Heart right ventricle (tissue), 16 donors: ENCODE measurements around the gene TIMP2. TPM values are rescaled to one million over a fixed set of nuclear protein-coding genes. Genes with fewer than 3 reads are reported as not detected.

Experiments used
- ATAC-seq, 8 donors: fragments of 200-7000 bp; cut with Tn5 transposase; one replicate each; pipeline ENCODE4 v1.9.1; 2020; ENCODE audit warnings: mild to moderate bottlenecking in 8 of 8, moderate library complexity in 8 of 8, moderate number of reproducible peaks in 1 of 8
- DNase-seq, 2 donors: peaks; one replicate each; pipeline ENCODE4 v3.0.0-alpha.2; 2020
- H3K27ac ChIP-seq, 10 donors: fragments of 200-600 bp; sonication (generic) in 2 of 10; one replicate each; pipeline versions ENCODE4 v1.5.0 to v1.8.0; 2020 to 2022; ENCODE audit warnings: mild to moderate bottlenecking in 3 of 10
- H3K27me3 ChIP-seq, 7 donors: fragments of 200-600 bp; one replicate each; pipeline ENCODE4 v1.8.0; 2021 to 2022; ENCODE audit warnings: mild to moderate bottlenecking in 2 of 7
- H3K36me3 ChIP-seq, 9 donors: fragments of 200-600 bp; sonication (generic) in 1 of 9; one replicate each; pipeline versions ENCODE4 v1.5.0 to v1.8.0; 2020 to 2022; ENCODE audit warnings: mild to moderate bottlenecking in 2 of 9
- H3K4me1 ChIP-seq, 9 donors: fragments of 200-600 bp; sonication (generic) in 1 of 9; one replicate each; pipeline versions ENCODE4 v1.5.0 to v1.8.0; 2020 to 2022; ENCODE audit warnings: mild to moderate bottlenecking in 4 of 9
- H3K4me3 ChIP-seq, 10 donors: fragments of 200-600 bp; sonication (generic) in 2 of 10; one replicate each; pipeline versions ENCODE4 v1.5.0 to v1.8.0; 2020 to 2022; ENCODE audit warnings: mild to moderate bottlenecking in 7 of 10, moderate library complexity in 2 of 10
- H3K9me3 ChIP-seq, 11 donors: fragments of 200-600 bp in 10 of 11; sonication (generic) in 2 of 11; one replicate each; pipeline versions ENCODE4 v1.5.0 to v1.8.0; 2013 to 2022; ENCODE audit warnings: mild to moderate bottlenecking in 2 of 11, control low read depth in 1 of 11, moderate library complexity in 1 of 11
- CTCF ChIP-seq, 9 donors: fragments of 200-600 bp; sonication (generic) in 2 of 9; IDR thresholded peaks; one replicate each; pipeline versions ENCODE4 v1.5.0 to v1.8.0; 2021 to 2022; ENCODE audit warnings: antibody characterized with exemption in 9 of 9, mild to moderate bottlenecking in 5 of 9, moderate library complexity in 1 of 9
- whole genome bisulfite sequencing, 2 donors: extraction: QIAGEN DNeasy Blood & Tissue Kit; methylation state at CpG; one replicate each; pipeline ENCODE4 v1.1.7; 2013; ENCODE audit warnings: inconsistent platforms in 1 of 2; 5-methylcytosine and 5-hydroxymethylcytosine counted together
- intact Hi-C, 10 donors: fragments of 100-400 bp; cut with DNase I; formaldehyde crosslinking; loops; one replicate each; pipeline versions ENCODE4 v1.11.1 to v1.14.2; 2022
- polyA plus RNA-seq, 2 donors: library from polyadenylated mRNA; stranded (reverse); fragments of 200-250 nt; gene quantifications; one replicate each; pipeline ENCODE4 v1.2.3, GENCODE V29; 2013
- total RNA-seq, 10 donors: library from RNA; stranded (reverse); fragmentation: NEBNext Ultra II Directional in 3 of 10; extraction: Animal tissue kit (Norgen Biotek cat#: 25700) in 3 of 10; gene quantifications; one replicate each; pipeline versions ENCODE4 v1.2.1 to v1.2.4, GENCODE V29; 2021 to 2023
- donor health status: Arrhythmogenic right ventricular cardiomyopathy.
- donor health status: ischemic (EF 13 %, LVEDD 7.1; RV severe dilation, severe dysfunction).
- donor health status: healthy with polysubstance abuse.
- donor health status: DM: no; HTN: yes; CAD: no.
- donor health status: DM: no; HTN: no; CAD: no.
- donor health status: ischemic (EF 25% LVEDD 6.9; RV normal size, moderate dysfunction).
- donor health status: ischemic (EF 25% LVEDD 5.7; RV mildly dilated, moderate dysfunction).
- donor health status: healthy.
- donor health status: DM: yes; HTN: yes; CAD: no.
- donor health status: Ischemic cardiomyopathy.
- donor health status: ischemic (EF 35%, LVEDD 5.7; RV mildly dilated, moderate dysfunction).
- donor health status: nonischemic (EF 11% LVEDD 7.7; RV severe dilation, severe dysfunction).
- donor health status: DM: yes; HTN: yes; CAD: no.
- donor health status: PGD.
- donor health status: ischemic (EF 29% LVEDD 5.4; RV normal size, mild dysfunction).
- donor health status: nonischemic (EF 23%, LVEDD 6.1; RV moderate dilation, normal function).

TIMP2 gene
- total and polyA plus RNA-seq, 12 donors = 32.4 to 118 (median 96.7) TPM

GRCh38 chr17:78884148-78884825 lies 40.9 kb downstream of the TIMP2 start:
- Histone ChIP-seq H3K27ac (peak overlapping the region; percentile 91 to 98 (median 96)), H3K27me3 (no peaks in the 10 kb centered on the region), H3K9me3 (no peaks in the 10 kb centered on the region), H3K4me1 (peaks cover 28 to 83% (median 70%) of the 10 kb centered on the region in 9 donors), H3K36me3 (peaks cover 0 to 5% (median 0%) of the 10 kb centered on the region in 9 donors), H3K4me3 (peak overlapping the region in 9 of 10 donors; percentile 14 to 44 (median 36))
- 28 to 31% methylated on average over 20 of the region's 20 CpGs for WGBS, 2 donors
- DNase-seq (no peak), ATAC-seq (peak in 3 of 8 donors; percentile 8 to 25 (median 11))
- intact Hi-C loops = loop anchor here in 5 of 10 donors (5.0 kb wide), 3 partner anchors 38 to 48 kb away; partner anchors contain the start of gene TIMP2 (in 1 of the 5)
- TF ChIP-seq CTCF (IDR thresholded peaks at IDR 0.05) = no peak

DNA sequence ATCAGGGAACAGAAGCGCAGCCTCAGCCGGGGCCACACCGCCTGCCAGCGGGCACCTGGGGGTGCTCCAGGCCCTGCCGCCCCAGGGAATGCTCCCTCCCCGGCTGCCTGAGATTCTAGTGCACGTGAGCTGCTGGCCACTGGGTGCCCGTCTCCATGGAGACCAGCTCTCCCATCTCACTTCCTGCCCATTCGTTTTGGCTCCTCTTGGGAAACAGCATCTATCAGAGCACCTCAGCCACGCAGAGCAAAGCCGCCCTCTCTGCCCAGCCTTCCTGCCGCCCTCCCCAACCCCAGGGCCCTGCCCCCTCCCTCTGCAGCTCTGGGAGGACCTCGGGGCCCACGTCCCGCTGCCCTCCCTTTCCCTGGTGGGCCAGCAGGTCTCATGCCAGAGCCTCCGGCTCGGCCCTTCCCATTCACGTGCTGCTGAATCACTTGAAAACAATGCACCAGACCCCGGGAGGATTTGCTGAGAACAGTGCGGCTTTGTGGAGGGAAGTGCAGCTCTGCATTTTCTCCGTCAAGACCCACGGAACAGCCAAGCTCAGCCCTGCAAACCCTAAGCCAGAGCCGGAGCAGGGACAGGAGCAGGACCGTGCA lies 41.6 kb downstream of the TIMP2 start:
- no peaks in the 10 kb centered on the region for H3K9me3 ChIP-seq
- DNase-seq (peak; percentile 77 to 85), ATAC-seq (peak; percentile 59 to 77 (median 67))
- H3K36me3 ChIP-seq = peaks cover 0 to 5% (median 0%) of the 10 kb centered on the region in 9 donors
- peak overlapping the region; percentile 91 to 98 (median 96) for H3K27ac ChIP-seq
- intact Hi-C loops = loop anchor here in 5 of 10 donors (5.0 kb wide), 3 partner anchors 39 to 49 kb away; partner anchors contain the start of gene TIMP2 (in 1 of the 5)
- WGBS, 2 donors = 0 to 3% methylated on average over 21 to 24 of the region's 24 CpGs
- no peak for TF ChIP-seq CTCF (IDR thresholded peaks at IDR 0.05)
- peaks cover 29 to 84% (median 71%) of the 10 kb centered on the region in 9 donors for H3K4me1 ChIP-seq
- no peaks in the 10 kb centered on the region for H3K27me3 ChIP-seq
- peak overlapping the region in 9 of 10 donors; percentile 14 to 44 (median 36) for H3K4me3 ChIP-seq

- DNase-seq (peak; percentile 73 to 75), ATAC-seq (peak; percentile 53 to 80 (median 70))
- H3K9me3 ChIP-seq = no peaks in the 10 kb centered on the region
- WGBS, 2 donors = 11 to 13% methylated on average over 10 of the region's 10 CpGs
- intact Hi-C loops = loop anchor here in 5 of 10 donors (5.0 kb wide), 3 partner anchors 39 to 49 kb away; partner anchors contain the start of gene TIMP2 (in 1 of the 5)
- peak overlapping the region in 9 of 10 donors; percentile 14 to 44 (median 36) for H3K4me3 ChIP-seq
- H3K27me3 ChIP-seq = no peaks in the 10 kb centered on the region
- H3K36me3 ChIP-seq = peaks cover 0 to 5% (median 0%) of the 10 kb centered on the region in 9 donors
- peaks cover 29 to 84% (median 73%) of the 10 kb centered on the region in 9 donors for H3K4me1 ChIP-seq
- peak overlapping the region; percentile 91 to 98 (median 96) for H3K27ac ChIP-seq
- TF ChIP-seq CTCF (IDR thresholded peaks at IDR 0.05) = no peak
These were observed 42.1 kb downstream of the TIMP2 start for GRCh38 chr17:78883089-78883532.

- peak overlapping the region; percentile 91 to 98 (median 96) for H3K27ac ChIP-seq
- peak overlapping the region in 5 of 10 donors; percentile 36 to 44 (median 38) for H3K4me3 ChIP-seq
- no peaks in the 10 kb centered on the region for H3K27me3 ChIP-seq
- peaks cover 29 to 87% (median 73%) of the 10 kb centered on the region in 9 donors for H3K4me1 ChIP-seq
- ATAC-seq (peak in 3 of 8 donors; percentile 3), DNase-seq (no peak)
- no peak for TF ChIP-seq CTCF (IDR thresholded peaks at IDR 0.05)
- 44 to 51% methylated on average over 14 of the region's 14 CpGs for WGBS, 2 donors
- intact Hi-C loops = loop anchor here in 5 of 10 donors (5.0 kb wide), 3 partner anchors 40 to 50 kb away; partner anchors contain the start of gene TIMP2 (in 1 of the 5)
- H3K9me3 ChIP-seq = no peaks in the 10 kb centered on the region
- peaks cover 0 to 9% (median 0%) of the 10 kb centered on the region in 9 donors for H3K36me3 ChIP-seq
These were observed 42.6 kb downstream of the TIMP2 start for GRCh38 chr17:78882540-78883088.
